HepG2 (cell line): ENCODE data around the gene PAXX. TPM values are rescaled to one million over a fixed set of nuclear protein-coding genes. Genes with fewer than 3 reads are reported as not detected.

Experiments
- ATAC-seq: fragments of 200-7000 bp; cut with Tn5 transposase; 3 replicates; pipeline ENCODE4 v1.9.1; 2020; ENCODE audit warnings: mild to moderate bottlenecking, moderate library complexity
- BruUV-seq: library from RNA; stranded (reverse); fragments of 400-500 nt; replicated peaks from 2 replicates; lab custom pipeline; 2021; lab: Mats Ljungman, UMichigan
- CTCF ChIA-PET: fragments of 300-600 bp; formaldehyde crosslinking; extraction: SDS; loops from one replicate; lab custom pipeline; 2021; ENCODE audit warnings: low total read pairs, inconsistent platforms, low intra/inter-chr PET ratio; lab: Yijun Ruan, JAX
- POLR2A ChIA-PET: fragments of 350-600 bp; sonication (Branson Sonifier 250); formaldehyde crosslinking; loops from one replicate; lab custom pipeline; 2020; ENCODE audit warnings: antibody characterized with exemption, inconsistent platforms; lab: Yijun Ruan, JAX
- DNase-seq: peaks from one replicate; pipeline ENCODE4 v3.0.0-alpha.2; 2015; ENCODE audit warnings: low spot score
- FAIRE-seq: peaks from 3 replicates; lab custom pipeline; 2011; peaks lifted over from hg19 to GRCh38; lab: Jason Lieb, UNC
- H2AFZ ChIP-seq: one replicate; pipeline ENCODE4 v1.6.1; 2011; ENCODE audit warnings: low read length, inconsistent platforms
- H3K27ac ChIP-seq: fragments of 300-600 bp; 3 replicates; pipeline ENCODE4 v1.8.0; 2011; ENCODE audit warnings: mixed run types, mild to moderate bottlenecking, mixed read lengths, low read length, inconsistent platforms; ENCODE audit not compliant: insufficient read depth; ENCODE audit errors: extremely low read length
- H3K27me3 ChIP-seq, 2 experiments: fragments of 200-600 bp in 1 of 2; 2 replicates in 1 of 2; 3 replicates in 1 of 2; pipeline versions ENCODE4 v1.6.0 to v1.8.0; 2011; ENCODE audit warnings: low read length in 2 of 2, mild to moderate bottlenecking in 2 of 2, moderate library complexity in 2 of 2, inconsistent platforms in 1 of 2; ENCODE audit not compliant: insufficient read depth in 2 of 2, control insufficient read depth in 1 of 2
- H3K36me3 ChIP-seq, 2 experiments: fragments of 200-600 bp in 1 of 2; replicated peaks in 1 of 2; 2 replicates in 1 of 2; 3 replicates in 1 of 2; pipeline versions ENCODE4 v1.5.1 to v1.8.0; 2011; ENCODE audit warnings: low read length in 2 of 2, inconsistent platforms in 1 of 2; ENCODE audit not compliant: insufficient read depth in 2 of 2, control insufficient read depth in 1 of 2
- H3K4me1 ChIP-seq: 2 replicates; pipeline ENCODE4 v1.5.1; 2012; ENCODE audit warnings: low read length, inconsistent platforms; ENCODE audit not compliant: insufficient read depth
- H3K4me2 ChIP-seq: 2 replicates; pipeline ENCODE4 v1.6.0; 2011; ENCODE audit warnings: low read depth, low read length, inconsistent platforms
- H3K4me3 ChIP-seq, 3 experiments: fragments of 200-600 bp in 1 of 3; sonication (generic), shearing (Covaris generic) in 1 of 3; replicated peaks in 1 of 3; 2 replicates each; pipeline ENCODE4 v1.5.1; 2011 to 2016; ENCODE audit warnings: low read length in 3 of 3, inconsistent platforms in 2 of 3, low read depth in 2 of 3, mild to moderate bottlenecking in 2 of 3, control low read depth in 1 of 3, mixed read lengths in 1 of 3; ENCODE audit not compliant: insufficient read depth in 1 of 3
- H3K79me2 ChIP-seq: one replicate; pipeline ENCODE4 v1.6.1; 2011; ENCODE audit warnings: low read length, inconsistent platforms; ENCODE audit not compliant: insufficient read depth
- H3K9ac ChIP-seq: 2 replicates; pipeline ENCODE4 v1.6.0; 2011; ENCODE audit warnings: mild to moderate bottlenecking, low read depth, low read length, inconsistent platforms; ENCODE audit not compliant: insufficient read depth
- H3K9me3 ChIP-seq: 2 replicates; pipeline ENCODE4 v1.5.1; 2012; ENCODE audit warnings: mild to moderate bottlenecking, low read length
- H4K20me1 ChIP-seq: 2 replicates; pipeline ENCODE4 v1.6.0; 2011; ENCODE audit warnings: inconsistent platforms, mild to moderate bottlenecking, low read length, moderate library complexity; ENCODE audit not compliant: insufficient read depth
- POGK ChIP-seq: sonication (generic); formaldehyde crosslinking; conservative IDR thresholded peaks from 2 replicates; pipeline ENCODE4 v1.8.0; 2022; ENCODE audit warnings: mild to moderate bottlenecking, moderate library complexity, missing genetic modification reagents
- ZMYM2 ChIP-seq: sonication (generic); formaldehyde crosslinking; IDR thresholded peaks from 2 replicates; pipeline ENCODE4 v1.8.0; 2022; ENCODE audit warnings: mild to moderate bottlenecking, missing genetic modification reagents
- ZNF766 ChIP-seq: sonication (generic); formaldehyde crosslinking; IDR thresholded peaks from 2 replicates; pipeline ENCODE4 v1.5.0; 2020; ENCODE audit warnings: missing genetic modification reagents, borderline replicate concordance
- WGBS: methylation state at CpG from one replicate; pipeline ENCODE4 v1.1.6; 2017; ENCODE audit warnings: low lambda C conversion rate; 5-methylcytosine and 5-hydroxymethylcytosine counted together
- in situ Hi-C: cut with HindIII; loops from 2 replicates; pipeline ENCODE4 v1.10.0; 2017; ENCODE audit warnings: low pct_unique_long_range_greater_than_20kb; ENCODE audit not compliant: extremely low pct_ligation_motif_present
- intact Hi-C: fragments of 100-400 bp; cut with micrococcal nuclease; formaldehyde crosslinking; loops from one replicate; pipeline ENCODE4 v1.10.0; 2022; ENCODE audit not compliant: unreplicated experiment
- polyA plus RNA-seq, 8 experiments: library from polyadenylated mRNA; depleted of rRNA in 3 of 8; stranded (reverse) in 7 of 8; unstranded in 1 of 8; fragments of >200 nt; fragmentation: Illumina TruSeq in 4 of 8; extraction: Trizol in 4 of 8; gene quantifications; 2 replicates each; pipeline versions ENCODE4 v1.2.1 to v1.2.3, GENCODE V29; 2011 to 2016; ENCODE audit warnings: low read depth in 4 of 8, missing spikeins in 1 of 8, mixed read lengths in 1 of 8; ENCODE audit not compliant: insufficient read depth in 1 of 8
- total RNA-seq, 5 experiments: library from RNA; depleted of rRNA; stranded (reverse); fragments of >200 nt; fragmentation: Illumina TruSeq; extraction: Trizol; gene quantifications; 2 replicates each; pipeline ENCODE4 v1.2.3, GENCODE V29; 2016; ENCODE audit warnings: low read depth in 1 of 5

Gene PAXX
- total and polyA plus RNA-seq, 2 of the 13 experiments (the other 11 are each of a cell fraction or from before 2014, with no cell fraction given) = 14.0 to 31.9 TPM

- Histone ChIP-seq H2AFZ (no peak within 1 kb of the TSS), H3K27me3 (no peaks in the 10 kb centered on the region), H3K27ac (no peak within 1 kb of the TSS), H3K36me3 (no peaks in the 10 kb centered on the region), H3K4me1 (peaks cover 39% of the 10 kb centered on the region), H4K20me1 (no peaks in the 10 kb centered on the region), H3K4me2 (peak within 1 kb of the TSS; percentile 100; the same call in 1 of the 2 replicates), H3K9me3 (no peaks in the 10 kb centered on the region), H3K4me3 (peak within 1 kb of the TSS in 1 of 3 experiments; percentile 90; a peak in 1 of 6 replicates), H3K9ac (peak within 1 kb of the TSS; percentile 86; the same call in 1 of the 2 replicates), H3K79me2 (peaks cover 5% of the 10 kb centered on the region)
- POLR2A ChIA-PET = no interaction called here
- no peak for TF ChIP-seq ZMYM2 (CRISPR knock-in tag)
- in situ Hi-C loops (no loop called here), intact Hi-C loops (no loop called here)
- FAIRE-seq = no peak
- WGBS = 98% methylated on average over 8 of the region's 14 CpGs
- CTCF ChIA-PET = no interaction called here
- no peak for DNase-seq
- no peak for ATAC-seq
- no TSS peak for BruUV-seq
These were observed 40.5 kb upstream of the PAXX start, which contains the start of gene LCN12 for GRCh38 chr9:136951541-136952320. Gene LCN12 (plus strand): TSS chr9:136952273. CDS start chr9:136952328, 55 bp downstream.

GRCh38 chr9:136952321-136952850 lies 39.8 kb upstream of the PAXX start:
- Histone ChIP-seq H3K9me3 (no peaks in the 10 kb centered on the region), H4K20me1 (no peaks in the 10 kb centered on the region), H3K4me3 (no peak overlapping the region), H3K4me2 (no peak overlapping the region), H3K4me1 (peaks cover 32% of the 10 kb centered on the region), H3K27me3 (no peaks in the 10 kb centered on the region), H3K27ac (no peak overlapping the region), H2AFZ (no peak overlapping the region), H3K9ac (no peak overlapping the region), H3K79me2 (peaks cover 5% of the 10 kb centered on the region), H3K36me3 (no peaks in the 10 kb centered on the region)
- ATAC-seq (no peak), FAIRE-seq (no peak), DNase-seq (no peak)
- WGBS = 92% methylated on average over 2 of the region's 15 CpGs
- in situ Hi-C loops (no loop called here), intact Hi-C loops (no loop called here)
- POLR2A ChIA-PET = no interaction called here
- CTCF ChIA-PET = no interaction called here
- no TSS peak for BruUV-seq
- TF ChIP-seq POGK (CRISPR knock-in tag) (no peak), ZNF766 (no peak)
